Smooth muscle cell (in vitro differentiated cells): Measurements from ENCODE around the gene SPATA31C1. TPM values are rescaled to one million over a fixed set of nuclear protein-coding genes. Genes with fewer than 3 reads are reported as not detected.

ENCODE experiments used
- DNase-seq: peaks from one replicate; lab custom pipeline; 2025; ENCODE audit not compliant: unreplicated experiment; lab: John Stamatoyannopoulos, UW
- H2AFZ ChIP-seq: fragments of 200-600 bp; sonication (generic); 2 replicates; pipeline ENCODE4 v1.6.0; 2016; ENCODE audit warnings: antibody characterized with exemption, low read depth, mild to moderate bottlenecking
- H3F3A ChIP-seq: fragments of 200-600 bp; sonication (generic); 2 replicates; pipeline ENCODE4 v1.6.0; 2017; ENCODE audit warnings: antibody characterized with exemption, low read depth
- H3K27ac ChIP-seq: fragments of 200-600 bp; sonication (generic); 2 replicates; pipeline ENCODE4 v1.5.1; 2016; ENCODE audit warnings: low read depth, mild to moderate bottlenecking
- H3K27me3 ChIP-seq: fragments of 200-600 bp; sonication (generic); 2 replicates; pipeline ENCODE4 v1.6.1; 2016; ENCODE audit warnings: low read depth, mild to moderate bottlenecking
- H3K36me3 ChIP-seq: fragments of 200-600 bp; sonication (generic); 2 replicates; pipeline ENCODE4 v1.5.1; 2016; ENCODE audit warnings: low read depth
- H3K4me1 ChIP-seq: fragments of 200-600 bp; sonication (generic); 2 replicates; pipeline ENCODE4 v1.5.1; 2016; ENCODE audit warnings: low read depth
- H3K4me2 ChIP-seq: fragments of 200-600 bp; sonication (generic); 2 replicates; pipeline ENCODE4 v1.6.0; 2016; ENCODE audit warnings: mild to moderate bottlenecking
- H3K4me3 ChIP-seq: fragments of 200-600 bp; sonication (generic); 2 replicates; pipeline ENCODE4 v1.5.1; 2016; ENCODE audit warnings: mild to moderate bottlenecking
- H3K79me2 ChIP-seq: fragments of 200-600 bp; sonication (generic); 2 replicates; pipeline ENCODE4 v1.6.0; 2016; ENCODE audit warnings: low read depth, mild to moderate bottlenecking
- H3K9ac ChIP-seq: fragments of 200-600 bp; sonication (generic); 2 replicates; pipeline ENCODE4 v1.6.0; 2016; ENCODE audit warnings: low read depth
- H3K9me3 ChIP-seq: fragments of 200-600 bp; sonication (generic); replicated peaks from 2 replicates; pipeline ENCODE4 v1.5.1; 2016; ENCODE audit warnings: low read depth
- H4K20me1 ChIP-seq: fragments of 200-600 bp; sonication (generic); 2 replicates; pipeline ENCODE4 v1.6.0; 2016; ENCODE audit warnings: low read depth
- CTCF ChIP-seq: fragments of 200-600 bp; sonication (generic); IDR thresholded peaks from 2 replicates; pipeline ENCODE4 v1.5.1; 2017; ENCODE audit warnings: borderline replicate concordance, mild to moderate bottlenecking, antibody characterized with exemption; ENCODE audit not compliant: insufficient read depth, poor library complexity, severe bottlenecking
- WGBS: methylation state at CpG from one replicate; pipeline ENCODE4 v1.1.7; 2016; ENCODE audit warnings: low lambda C conversion rate; 5-methylcytosine and 5-hydroxymethylcytosine counted together
- polyA plus RNA-seq: library from polyadenylated mRNA; unstranded; fragments of >200 nt; fragmentation: Nextera tagmentation; extraction: Ambion mirVana; gene quantifications from 2 replicates; pipeline ENCODE4 v1.2.1, GENCODE V29; 2016
- total RNA-seq: library from RNA; depleted of rRNA; stranded (reverse); fragments of >200 nt; gene quantifications from 2 replicates; pipeline ENCODE4 v1.2.3, GENCODE V29; 2014

Gene SPATA31C1
- total and polyA plus RNA-seq, 2 experiments from 2014 or later = not detected

- Histone ChIP-seq H3K79me2 (no peaks in the 10 kb centered on the region), H3F3A (peaks cover 7% of the 10 kb centered on the region), H3K27me3 (no peaks in the 10 kb centered on the region), H3K9ac (no peak overlapping the region), H3K4me1 (no peaks in the 10 kb centered on the region), H2AFZ (no peak overlapping the region), H3K27ac (no peak overlapping the region), H3K4me2 (no peak overlapping the region), H4K20me1 (no peaks in the 10 kb centered on the region), H3K4me3 (no peak overlapping the region), H3K36me3 (no peaks in the 10 kb centered on the region), H3K9me3 (no peaks in the 10 kb centered on the region)
- DNase-seq = no peak
- 69% methylated on average over 4 of the region's 4 CpGs for WGBS
- no peak for TF ChIP-seq CTCF
Measured at GRCh38 chr9:87964826-87965225, 47.1 kb downstream of the SPATA31C1 start.

GRCh38 chr9:87968155-87968554 lies 50.4 kb downstream of the SPATA31C1 start:
- H3K4me2 ChIP-seq = no peak overlapping the region
- no peaks in the 10 kb centered on the region for H3K27me3 ChIP-seq
- no peak overlapping the region for H3K4me3 ChIP-seq
- no peak for DNase-seq
- no peaks in the 10 kb centered on the region for H3K4me1 ChIP-seq
- no peaks in the 10 kb centered on the region for H4K20me1 ChIP-seq
- H3K79me2 ChIP-seq = no peaks in the 10 kb centered on the region
- WGBS = 99% methylated on average over 5 of the region's 6 CpGs
- no peaks in the 10 kb centered on the region for H3K36me3 ChIP-seq
- H3K27ac ChIP-seq = no peak overlapping the region
- H3K9me3 ChIP-seq = no peaks in the 10 kb centered on the region
- H3K9ac ChIP-seq = no peak overlapping the region
- H3F3A ChIP-seq = no peaks in the 10 kb centered on the region
- H2AFZ ChIP-seq = no peak overlapping the region
- no peak for TF ChIP-seq CTCF

- Histone ChIP-seq H3K4me3 (no peak overlapping the region), H3K79me2 (no peaks in the 10 kb centered on the region), H3F3A (peaks cover 8% of the 10 kb centered on the region), H4K20me1 (no peaks in the 10 kb centered on the region), H2AFZ (no peak overlapping the region), H3K4me2 (no peak overlapping the region), H3K4me1 (peaks cover 6% of the 10 kb centered on the region), H3K36me3 (no peaks in the 10 kb centered on the region), H3K9ac (no peak overlapping the region), H3K27ac (no peak overlapping the region), H3K27me3 (no peaks in the 10 kb centered on the region), H3K9me3 (no peaks in the 10 kb centered on the region)
- TF ChIP-seq CTCF = no peak
- WGBS = 100% methylated on average over 10 of the region's 10 CpGs
- no peak for DNase-seq
Measured at GRCh38 chr9:87970602-87971001, 52.8 kb downstream of the SPATA31C1 start.

- no peak overlapping the region for H3K27ac ChIP-seq
- no peaks in the 10 kb centered on the region for H3K27me3 ChIP-seq
- no peaks in the 10 kb centered on the region for H3K36me3 ChIP-seq
- peak overlapping the region; percentile 94 for H3K4me2 ChIP-seq
- H3K9ac ChIP-seq = no peak overlapping the region
- H4K20me1 ChIP-seq = no peaks in the 10 kb centered on the region
- 88% methylated on average over 5 of the region's 5 CpGs for WGBS
- peaks cover 6% of the 10 kb centered on the region for H3K4me1 ChIP-seq
- peaks cover 8% of the 10 kb centered on the region for H3F3A ChIP-seq
- peak overlapping the region; percentile 62 for H3K4me3 ChIP-seq
- no peaks in the 10 kb centered on the region for H3K79me2 ChIP-seq
- no peak for TF ChIP-seq CTCF
- DNase-seq = no peak
- H2AFZ ChIP-seq = no peak overlapping the region
- H3K9me3 ChIP-seq = no peaks in the 10 kb centered on the region
Measured at GRCh38 chr9:87973122-87973521, 55.4 kb downstream of the SPATA31C1 start.
